Measurements from ENCODE around the gene TOR1A.
A peak's percentile ranks its signal among the peaks of the same experiment; 100 is the strongest.
"Not testable (repeated sequence)": the region's sequence is repeated elsewhere in the genome, so short reads cannot be mapped to it uniquely, and the experiment has no call there.

The TOR1A gene

DNA sequence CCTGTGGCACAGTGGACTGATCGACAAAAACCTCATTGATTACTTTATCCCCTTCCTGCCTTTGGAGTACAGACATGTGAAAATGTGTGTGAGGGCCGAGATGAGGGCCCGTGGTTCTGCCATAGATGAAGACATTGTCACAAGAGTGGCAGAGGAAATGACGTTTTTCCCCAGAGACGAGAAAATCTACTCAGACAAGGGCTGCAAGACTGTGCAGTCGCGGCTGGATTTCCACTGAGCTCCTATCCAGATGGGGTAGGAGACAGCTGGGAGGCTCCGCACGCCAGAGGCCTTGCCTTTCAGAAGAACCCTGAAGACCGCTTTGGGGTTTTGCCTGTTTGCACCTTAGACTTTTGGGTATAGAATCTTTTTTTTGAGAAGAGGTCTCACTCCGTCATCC, 14.6 kb downstream of the TOR1A start:
- no peaks in the 10 kb centered on the region for H3K9me3 ChIP-seq (ENCODE audit: low read depth, low read length)
- no peak overlapping the region for H3K9ac ChIP-seq (ENCODE audit: insufficient read length)
- no peak for DNase-seq (ENCODE audit: low read depth, low spot score)
- peaks cover 50% of the 10 kb centered on the region for H3K36me3 ChIP-seq (ENCODE audit: insufficient read depth, low read length)
- TF ChIP-seq POLR2AphosphoS5 (IDR thresholded peaks at IDR 0.05; ENCODE audit: borderline replicate concordance, low read depth, low read length) (no peak; the same call in 1 of the 2 replicates), EZH2 (IDR thresholded peaks at IDR 0.05) (no peak), FOXP2 (optimal IDR thresholded peaks at IDR 0.05; ENCODE audit: control extremely low read depth, extremely low read length, insufficient read depth) (no peak)
- H3K27ac ChIP-seq: 0 out of 2 replicates have a peak overlapping the region, but pooled peaks have one; percentile 38
- no peak overlapping the region for H3K4me3 ChIP-seq

DNA sequence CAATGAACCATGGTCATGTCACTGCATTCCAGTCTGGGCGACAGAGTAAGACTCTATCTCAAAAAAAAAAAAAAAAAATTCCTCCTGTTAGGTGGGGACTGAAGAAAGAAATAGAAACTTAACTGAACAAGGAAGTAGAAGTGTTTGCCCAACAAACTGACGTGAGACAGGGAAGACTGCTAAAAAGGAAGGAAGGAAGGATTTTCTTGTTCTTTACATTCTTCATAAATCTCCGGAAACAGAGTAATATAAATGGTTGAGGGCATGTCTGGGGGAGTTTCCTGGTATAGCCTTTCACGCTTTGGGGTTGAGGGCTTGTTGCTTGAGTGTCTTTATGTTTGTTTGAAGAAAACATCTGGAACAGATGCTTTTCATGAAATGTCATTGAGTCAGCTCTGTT, 17.9 kb downstream of the TOR1A start:
- Histone ChIP-seq H3K27ac (no peak overlapping the region), H3K36me3 (ENCODE audit: insufficient read depth, low read length) (peaks cover 51% of the 10 kb centered on the region), H3K9me3 (ENCODE audit: low read depth, low read length) (no peaks in the 10 kb centered on the region), H3K4me3 (no peak overlapping the region), H3K9ac (ENCODE audit: insufficient read length) (no peak overlapping the region)
- TF ChIP-seq FOXP2 (optimal IDR thresholded peaks at IDR 0.05; ENCODE audit: control extremely low read depth, extremely low read length, insufficient read depth): no peak
- no peak for TF ChIP-seq EZH2 (IDR thresholded peaks at IDR 0.05)
- no peak for TF ChIP-seq POLR2AphosphoS5 (IDR thresholded peaks at IDR 0.05; ENCODE audit: borderline replicate concordance, low read depth, low read length)
- DNase-seq (ENCODE audit: low read depth, low spot score): no peak

DNA sequence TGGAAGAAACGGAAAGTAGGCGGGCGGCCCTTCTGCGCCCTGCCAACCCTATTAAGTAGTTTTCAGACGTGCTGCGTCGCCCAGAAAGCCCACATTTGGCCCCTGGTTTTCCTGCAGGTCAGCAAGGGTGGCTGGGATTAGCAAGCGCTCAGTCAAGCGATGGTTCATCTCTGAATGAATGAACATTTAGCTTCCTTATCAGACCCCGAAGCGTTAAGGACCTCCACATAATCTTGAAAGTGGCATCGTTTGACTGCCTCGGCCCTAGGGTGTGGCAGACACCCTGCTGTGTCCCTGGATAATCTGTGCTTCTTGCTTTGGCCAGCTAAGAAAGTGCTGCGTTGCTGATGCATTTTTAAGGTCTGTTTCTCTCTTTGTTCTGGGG, 20.3 kb downstream of the TOR1A start:
- no peak for DNase-seq (ENCODE audit: low read depth, low spot score)
- H3K4me3 ChIP-seq: peak overlapping the region; percentile 97
- H3K9ac ChIP-seq (ENCODE audit: insufficient read length): peak overlapping the region; percentile 83
- no peak for TF ChIP-seq EZH2 (IDR thresholded peaks at IDR 0.05)
- no peak for TF ChIP-seq FOXP2 (optimal IDR thresholded peaks at IDR 0.05; ENCODE audit: control extremely low read depth, extremely low read length, insufficient read depth)
- no peak for TF ChIP-seq POLR2AphosphoS5 (IDR thresholded peaks at IDR 0.05; ENCODE audit: borderline replicate concordance, low read depth, low read length)
- no peaks in the 10 kb centered on the region for H3K9me3 ChIP-seq (ENCODE audit: low read depth, low read length)
- H3K36me3 ChIP-seq (ENCODE audit: insufficient read depth, low read length): peaks cover 32% of the 10 kb centered on the region
- no peak overlapping the region for H3K27ac ChIP-seq

DNA sequence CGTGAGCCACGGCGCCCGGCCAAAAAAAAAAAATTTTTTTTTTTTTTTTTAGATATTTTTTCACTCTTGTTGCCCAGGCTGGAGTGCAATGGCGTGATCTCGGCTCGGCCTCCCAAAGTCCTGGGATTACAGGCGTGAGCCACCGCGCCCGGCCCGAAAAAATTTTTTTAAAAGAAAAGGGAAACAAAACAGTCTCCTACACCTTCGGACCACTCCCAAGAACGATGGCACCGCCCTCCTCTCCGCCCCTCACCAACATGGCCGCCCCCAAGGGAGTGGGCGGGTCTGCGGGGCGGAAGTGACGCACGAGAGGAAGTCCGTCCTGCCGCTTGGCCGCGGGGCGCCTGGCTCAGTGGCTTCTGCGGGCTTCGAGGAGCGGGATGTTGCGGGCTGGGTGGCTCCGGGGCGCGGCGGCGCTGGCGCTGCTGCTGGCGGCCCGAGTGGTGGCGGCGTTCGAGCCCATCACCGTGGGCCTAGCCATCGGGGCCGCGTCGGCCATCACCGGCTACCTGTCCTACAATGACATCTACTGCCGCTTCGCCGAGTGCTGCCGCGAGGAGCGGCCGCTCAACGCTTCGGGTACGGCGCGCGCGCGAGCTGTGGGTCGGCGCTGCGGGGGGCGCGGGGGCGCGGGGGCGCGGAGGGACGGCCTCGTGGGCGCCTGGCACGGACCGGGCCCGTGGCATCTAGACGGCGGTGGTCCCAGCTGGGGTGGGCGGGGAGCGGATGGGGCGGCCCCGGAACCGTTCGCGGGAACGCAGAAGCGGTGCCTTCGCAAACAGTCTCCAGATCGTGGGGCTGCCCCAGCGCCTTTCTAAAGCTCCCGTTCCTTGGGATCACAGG, 20.9 kb downstream of the TOR1A start, which contains the start of gene TOR1B:
Gene TOR1B (plus strand): TSS at position 352 of the 843 bp plus-strand sequence. CDS start 29 bp downstream, at position 381.
- Histone ChIP-seq H3K9me3 (ENCODE audit: low read depth, low read length) (no peaks in the 10 kb centered on the region), H3K27ac (peak within 1 kb of the TSS; percentile 57; the same call in 1 of the 2 replicates), H3K36me3 (ENCODE audit: insufficient read depth, low read length) (peaks cover 32% of the 10 kb centered on the region), H3K4me3 (peak within 1 kb of the TSS; percentile 97), H3K9ac (ENCODE audit: insufficient read length) (peak within 1 kb of the TSS; percentile 83)
- peak; percentile 35 for DNase-seq (ENCODE audit: low read depth, low spot score)
- TF ChIP-seq FOXP2 (optimal IDR thresholded peaks at IDR 0.05; ENCODE audit: control extremely low read depth, extremely low read length, insufficient read depth) (peak; percentile 51), EZH2 (IDR thresholded peaks at IDR 0.05) (no peak), POLR2AphosphoS5 (IDR thresholded peaks at IDR 0.05; ENCODE audit: borderline replicate concordance, low read depth, low read length) (peak; percentile 89)

DNA sequence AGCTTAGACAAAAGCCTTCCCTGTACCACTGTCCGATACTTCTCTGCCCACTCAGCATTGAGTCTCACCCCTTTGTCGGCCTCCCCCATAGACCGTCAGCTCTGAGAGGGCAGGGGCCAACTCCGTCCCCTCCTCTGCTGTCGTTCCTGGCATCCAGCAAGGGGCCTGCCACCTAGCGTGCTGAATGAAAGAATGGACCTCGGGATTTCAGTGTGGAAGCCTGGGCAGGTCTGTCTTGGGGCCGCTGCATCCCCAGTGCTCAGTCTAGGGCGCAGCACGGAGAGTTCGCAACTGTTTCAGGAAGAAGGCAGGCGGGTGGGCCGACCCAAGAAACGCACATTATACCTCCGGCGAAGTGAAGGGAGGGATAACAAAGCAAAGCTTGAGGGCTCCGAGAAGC, 22.4 kb downstream of the TOR1A start:
- TF ChIP-seq POLR2AphosphoS5 (IDR thresholded peaks at IDR 0.05; ENCODE audit: borderline replicate concordance, low read depth, low read length): no peak
- TF ChIP-seq EZH2 (IDR thresholded peaks at IDR 0.05): no peak
- no peak for TF ChIP-seq FOXP2 (optimal IDR thresholded peaks at IDR 0.05; ENCODE audit: control extremely low read depth, extremely low read length, insufficient read depth)
- peaks cover 19% of the 10 kb centered on the region for H3K36me3 ChIP-seq (ENCODE audit: insufficient read depth, low read length)
- DNase-seq (ENCODE audit: low read depth, low spot score): no peak
- no peaks in the 10 kb centered on the region for H3K9me3 ChIP-seq (ENCODE audit: low read depth, low read length)
- no peak overlapping the region for H3K27ac ChIP-seq
- no peak overlapping the region for H3K4me3 ChIP-seq
- no peak overlapping the region for H3K9ac ChIP-seq (ENCODE audit: insufficient read length)

DNA sequence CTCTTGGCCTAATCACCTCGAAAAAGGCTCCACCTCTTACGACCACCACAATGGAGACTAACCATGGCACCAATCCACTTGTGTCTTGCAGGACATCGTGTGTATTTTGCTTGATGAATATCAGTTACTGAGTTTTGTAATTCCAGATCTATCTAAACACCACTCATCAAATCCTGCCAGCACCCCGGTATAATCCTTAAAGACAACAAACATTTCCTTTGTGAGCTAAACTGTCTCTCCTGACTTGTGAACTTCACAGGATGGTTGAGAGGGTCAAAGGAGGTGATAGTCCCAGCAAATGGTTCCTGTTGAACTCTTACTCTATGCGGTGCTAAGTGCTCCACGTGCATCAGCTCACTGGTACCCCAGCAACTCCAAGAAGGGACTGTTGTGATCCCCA, 25.0 kb downstream of the TOR1A start:
- H3K9me3 ChIP-seq (ENCODE audit: low read depth, low read length): no peaks in the 10 kb centered on the region
- 0 out of 2 replicates have a peak, but pooled peaks cover under 1% of the 10 kb centered on the region for H3K36me3 ChIP-seq (ENCODE audit: insufficient read depth, low read length)
- H3K27ac ChIP-seq: no peak overlapping the region
- no peak for DNase-seq (ENCODE audit: low read depth, low spot score)
- TF ChIP-seq FOXP2 (optimal IDR thresholded peaks at IDR 0.05; ENCODE audit: control extremely low read depth, extremely low read length, insufficient read depth) (no peak), EZH2 (IDR thresholded peaks at IDR 0.05) (no peak), POLR2AphosphoS5 (IDR thresholded peaks at IDR 0.05; ENCODE audit: borderline replicate concordance, low read depth, low read length) (no peak)
- H3K4me3 ChIP-seq: no peak overlapping the region
- H3K9ac ChIP-seq (ENCODE audit: insufficient read length): no peak overlapping the region

DNA sequence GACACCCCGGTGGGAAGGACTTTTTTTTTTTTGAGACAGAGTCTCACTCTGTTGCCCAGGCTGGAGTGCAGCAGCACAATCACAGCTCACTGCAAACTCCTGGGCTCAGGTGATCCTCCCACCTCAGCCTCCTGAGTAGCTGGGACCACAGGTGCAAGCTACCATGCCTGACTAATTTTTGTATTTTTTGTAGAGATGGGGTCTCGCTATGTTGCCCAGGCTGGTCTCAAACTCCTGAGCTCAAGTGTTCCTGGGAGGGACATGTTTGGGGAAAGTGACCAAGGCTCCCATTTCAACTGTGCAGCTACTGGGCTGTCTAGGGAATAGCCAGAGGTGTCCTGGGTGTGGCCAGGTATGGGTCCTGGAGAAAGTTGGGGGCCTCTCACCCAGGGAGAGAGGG, 27.9 kb downstream of the TOR1A start:
- not testable (repeated sequence) for H3K36me3 ChIP-seq (ENCODE audit: insufficient read depth, low read length); H3K9me3 ChIP-seq (ENCODE audit: low read depth, low read length); H3K27ac ChIP-seq; H3K4me3 ChIP-seq; H3K9ac ChIP-seq (ENCODE audit: insufficient read length); DNase-seq (ENCODE audit: low read depth, low spot score)

DNA sequence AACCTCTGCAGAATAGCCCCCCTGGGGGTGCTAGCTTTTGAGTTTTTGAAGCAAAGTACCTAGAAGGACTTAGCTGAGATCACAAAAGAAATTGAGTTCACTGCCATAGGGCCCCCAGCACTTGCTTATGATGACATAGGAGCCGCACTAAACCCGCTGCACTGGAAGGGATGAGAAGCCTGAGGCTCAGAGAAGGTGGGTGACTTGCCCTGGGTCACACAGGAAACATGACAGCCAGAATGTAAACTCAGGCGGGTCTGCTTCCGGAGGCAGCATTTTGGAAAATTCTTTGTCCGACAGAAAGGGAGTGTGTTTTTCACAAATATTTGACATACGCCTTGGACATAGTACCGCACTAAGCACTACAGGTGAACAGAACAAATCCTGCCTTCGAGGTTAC, 29.4 kb downstream of the TOR1A start:
- H3K9ac ChIP-seq (ENCODE audit: insufficient read length): no peak overlapping the region
- TF ChIP-seq POLR2AphosphoS5 (IDR thresholded peaks at IDR 0.05; ENCODE audit: borderline replicate concordance, low read depth, low read length) (no peak), EZH2 (IDR thresholded peaks at IDR 0.05) (no peak), FOXP2 (optimal IDR thresholded peaks at IDR 0.05; ENCODE audit: control extremely low read depth, extremely low read length, insufficient read depth) (no peak)
- no peak for DNase-seq (ENCODE audit: low read depth, low spot score)
- H3K4me3 ChIP-seq: no peak overlapping the region
- H3K27ac ChIP-seq: no peak overlapping the region
- no peaks in the 10 kb centered on the region for H3K9me3 ChIP-seq (ENCODE audit: low read depth, low read length)
- no peaks in the 10 kb centered on the region for H3K36me3 ChIP-seq (ENCODE audit: insufficient read depth, low read length)

Measured in SK-N-MC (cell line).